ENCODE measurements around the gene SLC4A11.

DNA sequence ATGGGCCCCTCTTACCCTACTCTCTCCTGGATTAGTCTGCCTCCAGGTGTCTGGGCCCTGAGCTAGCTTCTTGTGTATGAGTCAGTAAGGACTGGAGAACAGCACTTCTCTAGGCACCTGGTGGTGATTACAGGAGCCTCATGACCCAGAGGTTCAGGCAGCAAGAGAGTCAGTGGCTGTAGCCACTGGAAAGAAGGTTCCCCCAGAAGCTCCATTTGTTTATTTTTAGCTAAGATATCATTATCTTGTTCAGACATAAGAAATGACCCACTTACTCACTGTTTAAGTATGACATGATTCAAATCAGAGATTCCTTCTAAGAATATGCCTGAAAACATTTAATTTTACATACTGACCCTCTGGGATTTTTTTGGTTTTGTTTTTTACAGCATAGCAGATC is 23.6 kb upstream of the SLC4A11 start:
- no peak for TF ChIP-seq RAD21 (conservative IDR thresholded peaks at IDR 0.05)
- TF ChIP-seq SMC3 (conservative IDR thresholded peaks at IDR 0.05; ENCODE audit: poor library complexity) = no peak
- no peak for TF ChIP-seq CTCF (IDR thresholded peaks at IDR 0.05; ENCODE audit: poor library complexity, severe bottlenecking)
- no peak for TF ChIP-seq EZH2 (IDR thresholded peaks at IDR 0.05; ENCODE audit: borderline replicate concordance, insufficient read depth, low read length, poor library complexity, severe bottlenecking)
- no peak for TF ChIP-seq TAF1 (IDR thresholded peaks at IDR 0.05; ENCODE audit: low read depth)
